Neural cell (in vitro differentiated cells): ENCODE data around the gene SPATA19. TPM values are rescaled to one million over a fixed set of nuclear protein-coding genes. Genes with fewer than 3 reads are reported as not detected.

Experiments
- H2AFZ ChIP-seq: fragments of 200-600, 300-800 bp; sonication (generic), shearing (Covaris generic); 2 replicates; pipeline ENCODE4 v1.6.0; 2014; ENCODE audit warnings: low read depth, mild to moderate bottlenecking, antibody characterized with exemption, low read length, moderate library complexity
- H3F3A ChIP-seq: fragments of 200-600 bp; shearing (Covaris generic); 2 replicates; pipeline ENCODE4 v1.6.1; 2016; ENCODE audit warnings: mild to moderate bottlenecking, moderate library complexity, mixed read lengths, antibody characterized with exemption, low read length; ENCODE audit not compliant: insufficient read depth, poor library complexity, severe bottlenecking
- H3K27ac ChIP-seq: fragments of 200-600, 300-800 bp; sonication (generic), shearing (Covaris generic); 2 replicates; pipeline ENCODE4 v1.5.1; 2014; ENCODE audit warnings: mild to moderate bottlenecking, low read length, moderate library complexity
- H3K27me3 ChIP-seq: fragments of 300-800, 200-600 bp; sonication (generic), shearing (Covaris generic); 2 replicates; pipeline ENCODE4 v1.6.0; 2014; ENCODE audit warnings: mild to moderate bottlenecking, low read depth, low read length, moderate library complexity; ENCODE audit not compliant: insufficient read depth
- H3K36me3 ChIP-seq: fragments of 300-800, 200-600 bp; sonication (generic), shearing (Covaris generic); 2 replicates; pipeline ENCODE4 v1.5.1; 2014; ENCODE audit warnings: mild to moderate bottlenecking, antibody characterized with exemption, low read length, moderate library complexity; ENCODE audit not compliant: insufficient read depth
- H3K4me2 ChIP-seq: fragments of 300-800, 200-600 bp; sonication (generic), shearing (Covaris generic); 2 replicates; pipeline ENCODE4 v1.6.0; 2014; ENCODE audit warnings: mild to moderate bottlenecking, low read length
- H3K4me3 ChIP-seq: fragments of 300-800, 200-600 bp; sonication (generic), shearing (Covaris generic); 2 replicates; pipeline ENCODE4 v1.5.1; 2014; ENCODE audit warnings: mild to moderate bottlenecking, low read length, moderate library complexity
- H3K79me2 ChIP-seq: fragments of 200-600 bp; shearing (Covaris generic); replicated peaks from 2 replicates; pipeline ENCODE4 v1.6.0; 2014; ENCODE audit warnings: mild to moderate bottlenecking, low read length, moderate library complexity; ENCODE audit not compliant: insufficient read depth
- H3K9ac ChIP-seq: fragments of 300-800, 200-600 bp; sonication (generic), shearing (Covaris generic); 2 replicates; pipeline ENCODE4 v1.6.1; 2016; ENCODE audit warnings: mild to moderate bottlenecking, low read length, mixed read lengths
- H3K9me2 ChIP-seq: fragments of 200-600 bp; shearing (Covaris generic); 2 replicates; pipeline ENCODE4 v1.6.1; 2016; ENCODE audit warnings: mild to moderate bottlenecking, low read length, mixed read lengths; ENCODE audit not compliant: insufficient read depth
- H3K9me3 ChIP-seq: fragments of 200-600, 300-800 bp; sonication (generic), shearing (Covaris generic); 2 replicates; pipeline ENCODE4 v1.6.1; 2016; ENCODE audit warnings: mild to moderate bottlenecking, mixed run types, low read length, moderate library complexity, mixed read lengths
- H4K20me1 ChIP-seq: fragments of 200-600 bp; shearing (Covaris generic); 2 replicates; pipeline ENCODE4 v1.6.1; 2016; ENCODE audit warnings: mild to moderate bottlenecking, mixed run types; ENCODE audit not compliant: insufficient read depth
- CTCF ChIP-seq: fragments of 450-650 bp; IDR thresholded peaks from 2 replicates; pipeline ENCODE4 v1.5.1; 2014; ENCODE audit warnings: antibody characterized with exemption, mild to moderate bottlenecking, moderate library complexity; ENCODE audit not compliant: poor library complexity, severe bottlenecking
- EP300 ChIP-seq: fragments of 450-650 bp; conservative IDR thresholded peaks from 2 replicates; pipeline ENCODE4 v1.6.1; 2014; ENCODE audit warnings: antibody characterized with exemption, mild to moderate bottlenecking, moderate library complexity; ENCODE audit not compliant: poor library complexity, severe bottlenecking
- EZH2 ChIP-seq: fragments of 200-600, 300-800 bp; shearing (Covaris generic), sonication (generic); IDR thresholded peaks from 2 replicates; pipeline ENCODE4 v1.6.1; 2014; ENCODE audit warnings: antibody characterized with exemption, low read length, borderline replicate concordance, mild to moderate bottlenecking; ENCODE audit not compliant: insufficient read depth, poor library complexity, severe bottlenecking
- MXI1 ChIP-seq: fragments of 450-650 bp; conservative IDR thresholded peaks from 2 replicates; pipeline ENCODE4 v1.6.1; 2014; ENCODE audit warnings: antibody characterized with exemption, mild to moderate bottlenecking; ENCODE audit not compliant: poor library complexity, severe bottlenecking
- POLR2AphosphoS5 ChIP-seq: IDR thresholded peaks from 2 replicates; pipeline ENCODE4 v1.6.1; 2012
- RAD21 ChIP-seq: fragments of 450-650 bp; conservative IDR thresholded peaks from 2 replicates; pipeline ENCODE4 v1.6.1; 2014; ENCODE audit warnings: antibody characterized with exemption, mild to moderate bottlenecking, moderate library complexity
- REST ChIP-seq: IDR thresholded peaks from 2 replicates; pipeline ENCODE4 v1.6.1; 2012; ENCODE audit warnings: borderline replicate concordance
- polyA plus RNA-seq: library from polyadenylated mRNA; depleted of rRNA; stranded (reverse); fragments of >200 nt; gene quantifications from 2 replicates; pipeline ENCODE4 v1.2.3, GENCODE V29; 2014

Gene SPATA19
- polyA plus RNA-seq, 1 donor from 2014 or later, result not detected

- Histone ChIP-seq H3K79me2 (no peaks in the 10 kb centered on the region), H3K9ac (no peak overlapping the region), H3K27ac (no peak overlapping the region), H3K27me3 (no peaks in the 10 kb centered on the region), H3K36me3 (no peaks in the 10 kb centered on the region), H2AFZ (no peak overlapping the region), H3F3A (no peaks in the 10 kb centered on the region), H3K9me2 (no peaks in the 10 kb centered on the region), H3K4me2 (no peak overlapping the region), H4K20me1 (no peaks in the 10 kb centered on the region), H3K4me3 (no peak overlapping the region), H3K9me3 (no peaks in the 10 kb centered on the region)
- TF ChIP-seq REST, result no peak
Observed at GRCh38 chr11:133816146-133816870, 29.0 kb downstream of the SPATA19 start.

- Histone ChIP-seq H3K9ac (no peak overlapping the region), H3K9me2 (no peaks in the 10 kb centered on the region), H3K36me3 (no peaks in the 10 kb centered on the region), H3K4me2 (no peak overlapping the region), H3K79me2 (no peaks in the 10 kb centered on the region), H3K27ac (no peak overlapping the region), H4K20me1 (no peaks in the 10 kb centered on the region), H3K9me3 (no peaks in the 10 kb centered on the region), H3K4me3 (no peak overlapping the region), H2AFZ (no peak overlapping the region), H3F3A (no peaks in the 10 kb centered on the region), H3K27me3 (no peaks in the 10 kb centered on the region)
- TF ChIP-seq RAD21 (no peak), MXI1 (no peak), POLR2AphosphoS5 (no peak), EP300 (no peak), REST (no peak), CTCF (no peak), EZH2 (no peak)
Observed at GRCh38 chr11:133815636-133816035, 29.7 kb downstream of the SPATA19 start.
